ENCODE data around the gene ASB15.

The ASB15 gene

GRCh38 chr7:123649964-123650363, 48.3 kb downstream of the ASB15 start:
- no peak for TF ChIP-seq CTCF (IDR thresholded peaks at IDR 0.05; ENCODE audit: low read depth, low read length)
- peak; percentile 50 to 63 for DNase-seq (ENCODE audit: low read depth in 2 of 2)
- no peak overlapping the region for H3K4me3 ChIP-seq (replicated peaks in 1 of 2; ENCODE audit: low read depth in 2 of 2, low read length in 2 of 2)

GRCh38 chr7:123650595-123650994, 49.0 kb downstream of the ASB15 start:
- TF ChIP-seq CTCF (IDR thresholded peaks at IDR 0.05; ENCODE audit: low read depth, low read length): no peak
- no peak for DNase-seq (ENCODE audit: low read depth in 2 of 2)
- no peak overlapping the region for H3K4me3 ChIP-seq (replicated peaks in 1 of 2; ENCODE audit: low read depth in 2 of 2, low read length in 2 of 2)

- DNase-seq (ENCODE audit: low read depth in 2 of 2): no peak
- no peak for TF ChIP-seq CTCF (IDR thresholded peaks at IDR 0.05; ENCODE audit: low read depth, low read length)
- H3K4me3 ChIP-seq (replicated peaks in 1 of 2; ENCODE audit: low read depth in 2 of 2, low read length in 2 of 2): no peak overlapping the region
Observed at GRCh38 chr7:123652406-123652805, 50.8 kb downstream of the ASB15 start.

GRCh38 chr7:123653162-123653561, 51.5 kb downstream of the ASB15 start:
- DNase-seq (ENCODE audit: low read depth in 2 of 2): no peak
- no peak overlapping the region for H3K4me3 ChIP-seq (replicated peaks in 1 of 2; ENCODE audit: low read depth in 2 of 2, low read length in 2 of 2)
- no peak for TF ChIP-seq CTCF (IDR thresholded peaks at IDR 0.05; ENCODE audit: low read depth, low read length)

GRCh38 chr7:123655614-123656013, 54.0 kb downstream of the ASB15 start, which contains the start of gene LMOD2:
Gene LMOD2 (plus strand): TSS chr7:123655866. CDS start chr7:123655964, 98 bp downstream.
- no peak within 1 kb of the TSS for H3K4me3 ChIP-seq (replicated peaks in 1 of 2; ENCODE audit: low read depth in 2 of 2, low read length in 2 of 2)
- DNase-seq (ENCODE audit: low read depth in 2 of 2): no peak
- no peak for TF ChIP-seq CTCF (IDR thresholded peaks at IDR 0.05; ENCODE audit: low read depth, low read length)

- H3K4me3 ChIP-seq (replicated peaks in 1 of 2; ENCODE audit: low read depth in 2 of 2, low read length in 2 of 2): no peak overlapping the region
- no peak for DNase-seq (ENCODE audit: low read depth in 2 of 2)
- TF ChIP-seq CTCF (IDR thresholded peaks at IDR 0.05; ENCODE audit: low read depth, low read length): no peak
Observed at GRCh38 chr7:123656544-123657303, 55.1 kb downstream of the ASB15 start.

- no peak for DNase-seq (ENCODE audit: low read depth in 2 of 2)
- no peak overlapping the region for H3K4me3 ChIP-seq (replicated peaks in 1 of 2; ENCODE audit: low read depth in 2 of 2, low read length in 2 of 2)
- TF ChIP-seq CTCF (IDR thresholded peaks at IDR 0.05; ENCODE audit: low read depth, low read length): no peak
Observed at GRCh38 chr7:123657304-123657685, 55.7 kb downstream of the ASB15 start.
